Colonic mucosa (tissue), 4 donors: ENCODE data around the gene CACNG6. TPM values are rescaled to one million over a fixed set of nuclear protein-coding genes. Genes with fewer than 3 reads are reported as not detected.

Experiments
- DNase-seq: peaks from one replicate; pipeline ENCODE4 v3.0.0-alpha.2; 2020
- H3K27ac ChIP-seq: fragments of 200-600 bp; one replicate; pipeline ENCODE4 v1.8.0; 2021
- H3K27me3 ChIP-seq: fragments of 200-600 bp; one replicate; pipeline ENCODE4 v1.8.0; 2021
- H3K36me3 ChIP-seq: fragments of 200-600 bp; one replicate; pipeline ENCODE4 v1.8.0; 2021
- H3K4me1 ChIP-seq: fragments of 200-600 bp; one replicate; pipeline ENCODE4 v1.8.0; 2021; ENCODE audit warnings: mild to moderate bottlenecking
- H3K4me3 ChIP-seq: fragments of 200-600 bp; one replicate; pipeline ENCODE4 v1.8.0; 2021
- H3K9ac ChIP-seq, 2 donors: one replicate each; pipeline ENCODE4 v1.7.0; 2013; ENCODE audit warnings: control low read depth in 2 of 2, low read depth in 2 of 2, low read length in 2 of 2
- H3K9me3 ChIP-seq: fragments of 200-600 bp; one replicate; pipeline ENCODE4 v1.8.0; 2021
- intact Hi-C: fragments of 100-400 bp; cut with DNase I; formaldehyde crosslinking; loops from one replicate; pipeline ENCODE4 v1.14.1; 2022
- total RNA-seq, 2 donors: library from RNA; stranded (reverse); fragmentation: NEBNext Ultra II Directional in 1 of 2; extraction: Animal tissue kit (Norgen Biotek cat#: 25700) in 1 of 2; gene quantifications; one replicate each; pipeline ENCODE4 v1.2.1, GENCODE V29; 2021
- TF ChIP-seq, protein P1 (sequence below): fragments of 200-600 bp; IDR thresholded peaks from one replicate; pipeline ENCODE4 v1.8.0; 2022; ENCODE audit warnings: antibody characterized with exemption, mild to moderate bottlenecking
- donor health status: healthy.
- donor health status: DM: no; HTN: no; CAD: no.
- donor health status: DM: no; HTN: no; CAD: no.

CACNG6 gene
- total RNA-seq, 2 donors from 2014 or later: not detected

DNA sequence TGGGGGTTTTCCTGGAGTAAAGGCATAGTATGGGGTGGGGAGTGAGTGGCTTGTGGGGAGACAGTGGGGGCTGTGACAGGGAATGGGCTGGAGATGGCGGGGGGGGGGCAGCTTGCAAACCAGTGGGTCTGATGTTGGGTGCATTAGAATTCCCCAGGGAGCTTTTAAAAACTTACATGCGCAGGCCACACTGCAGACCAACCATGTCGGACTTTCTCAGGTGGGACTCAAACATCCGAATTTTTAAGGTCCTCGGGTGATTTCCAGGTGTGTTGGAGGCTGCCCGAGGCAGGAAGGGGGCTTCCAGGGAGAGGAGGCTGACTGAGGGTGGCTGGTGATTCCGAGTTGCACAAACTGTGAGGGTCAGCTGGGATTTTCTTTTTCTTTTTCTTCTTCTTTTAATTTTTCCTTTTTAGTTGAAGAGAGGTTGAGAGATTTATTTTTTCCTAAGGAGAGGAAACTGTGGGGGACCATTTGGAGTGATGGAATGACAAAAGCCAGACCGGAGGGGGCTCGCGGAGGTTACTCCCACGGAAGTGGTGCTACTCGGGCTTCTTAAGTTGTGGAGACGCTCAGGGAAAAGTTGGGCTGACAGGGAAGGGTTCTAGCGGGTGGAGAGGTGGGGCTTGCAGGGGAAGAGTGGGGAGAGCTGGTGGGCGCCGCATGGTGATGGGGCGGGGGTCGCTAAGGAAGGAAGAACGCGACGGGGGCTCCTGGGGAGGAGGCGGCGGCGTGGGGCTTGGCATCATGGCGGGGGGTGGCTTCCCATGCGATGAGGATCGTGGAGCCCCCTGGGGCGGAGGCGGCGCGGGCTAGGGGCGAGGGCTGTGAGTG is 29.7 kb upstream of the CACNG6 start:
- peaks cover 29% of the 10 kb centered on the region for H3K27me3 ChIP-seq
- H3K9me3 ChIP-seq: no peaks in the 10 kb centered on the region
- no peak for DNase-seq
- no peaks in the 10 kb centered on the region for H3K36me3 ChIP-seq
- no peak overlapping the region for H3K4me3 ChIP-seq
- TF ChIP-seq, protein P1, sequence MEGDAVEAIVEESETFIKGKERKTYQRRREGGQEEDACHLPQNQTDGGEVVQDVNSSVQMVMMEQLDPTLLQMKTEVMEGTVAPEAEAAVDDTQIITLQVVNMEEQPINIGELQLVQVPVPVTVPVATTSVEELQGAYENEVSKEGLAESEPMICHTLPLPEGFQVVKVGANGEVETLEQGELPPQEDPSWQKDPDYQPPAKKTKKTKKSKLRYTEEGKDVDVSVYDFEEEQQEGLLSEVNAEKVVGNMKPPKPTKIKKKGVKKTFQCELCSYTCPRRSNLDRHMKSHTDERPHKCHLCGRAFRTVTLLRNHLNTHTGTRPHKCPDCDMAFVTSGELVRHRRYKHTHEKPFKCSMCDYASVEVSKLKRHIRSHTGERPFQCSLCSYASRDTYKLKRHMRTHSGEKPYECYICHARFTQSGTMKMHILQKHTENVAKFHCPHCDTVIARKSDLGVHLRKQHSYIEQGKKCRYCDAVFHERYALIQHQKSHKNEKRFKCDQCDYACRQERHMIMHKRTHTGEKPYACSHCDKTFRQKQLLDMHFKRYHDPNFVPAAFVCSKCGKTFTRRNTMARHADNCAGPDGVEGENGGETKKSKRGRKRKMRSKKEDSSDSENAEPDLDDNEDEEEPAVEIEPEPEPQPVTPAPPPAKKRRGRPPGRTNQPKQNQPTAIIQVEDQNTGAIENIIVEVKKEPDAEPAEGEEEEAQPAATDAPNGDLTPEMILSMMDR: no peak
- no peaks in the 10 kb centered on the region for H3K4me1 ChIP-seq
- no peak overlapping the region for H3K9ac ChIP-seq
- no peak overlapping the region for H3K27ac ChIP-seq
- intact Hi-C loops: no loop called here

DNA sequence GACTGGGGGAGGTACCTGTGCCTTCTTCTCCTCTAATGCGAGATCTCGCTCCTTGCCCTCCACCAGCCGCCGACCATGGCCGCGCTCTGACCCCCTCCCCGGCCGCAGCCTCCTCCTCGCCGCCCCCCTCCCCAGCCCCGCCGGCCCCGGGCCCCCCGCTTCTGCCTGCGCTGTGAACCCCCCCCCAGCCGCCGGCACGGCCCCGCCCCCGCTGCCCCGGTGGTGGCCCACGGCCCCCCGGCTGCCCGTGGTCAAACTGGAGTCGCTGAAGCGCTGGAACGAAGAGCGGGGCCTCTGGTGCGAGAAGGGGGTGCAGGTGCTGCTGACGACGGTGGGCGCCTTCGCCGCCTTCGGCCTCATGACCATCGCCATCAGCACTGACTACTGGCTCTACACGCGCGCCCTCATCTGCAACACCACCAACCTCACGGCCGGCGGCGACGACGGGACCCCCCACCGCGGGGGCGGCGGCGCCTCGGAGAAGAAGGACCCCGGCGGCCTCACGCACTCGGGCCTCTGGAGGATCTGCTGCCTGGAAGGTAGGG is 28.5 kb upstream of the CACNG6 start, which contains the start of gene CACNG8:
Gene CACNG8, plus strand, starts transcription at position 51 of the 545 bp plus-strand sequence.
- DNase-seq: no peak
- intact Hi-C loops: no loop called here
- peaks cover 23% of the 10 kb centered on the region for H3K27me3 ChIP-seq

DNA sequence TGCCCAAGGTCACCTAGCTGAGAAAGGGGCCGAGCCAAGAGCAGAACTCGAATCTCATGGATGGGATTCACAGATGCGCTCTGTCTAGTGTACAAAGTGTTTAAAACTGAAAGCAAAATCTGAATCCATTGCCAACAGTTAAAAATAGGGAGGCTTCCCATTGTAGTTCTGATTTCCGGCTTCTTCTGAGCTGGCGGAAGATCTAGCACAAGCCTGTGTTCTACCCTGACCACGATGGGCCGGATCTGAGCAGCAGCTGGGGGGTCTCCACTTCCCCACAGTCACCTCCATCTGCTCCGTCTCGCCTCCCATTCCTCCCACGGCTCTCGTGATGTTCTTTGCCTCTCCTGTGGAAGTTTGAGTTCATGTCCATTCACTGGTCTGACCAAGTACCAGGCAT is 26.3 kb upstream of the CACNG6 start:
- TF ChIP-seq, protein P1: no peak
- Histone ChIP-seq H3K27ac (no peak overlapping the region), H3K9me3 (no peaks in the 10 kb centered on the region), H3K9ac (no peak overlapping the region), H3K36me3 (no peaks in the 10 kb centered on the region), H3K27me3 (peaks cover 21% of the 10 kb centered on the region), H3K4me3 (no peak overlapping the region), H3K4me1 (no peaks in the 10 kb centered on the region)
- no peak for DNase-seq
- intact Hi-C loops: no loop called here

More for the DNA sequence above, 28.5 kb upstream of the CACNG6 start, which contains the start of gene CACNG8:
- Histone ChIP-seq H3K4me3 (no peak within 1 kb of the TSS), H3K36me3 (no peaks in the 10 kb centered on the region), H3K27ac (no peak within 1 kb of the TSS), H3K4me1 (no peaks in the 10 kb centered on the region), H3K9ac (no peak within 1 kb of the TSS), H3K9me3 (no peaks in the 10 kb centered on the region)
- TF ChIP-seq, protein P1: no peak

DNA sequence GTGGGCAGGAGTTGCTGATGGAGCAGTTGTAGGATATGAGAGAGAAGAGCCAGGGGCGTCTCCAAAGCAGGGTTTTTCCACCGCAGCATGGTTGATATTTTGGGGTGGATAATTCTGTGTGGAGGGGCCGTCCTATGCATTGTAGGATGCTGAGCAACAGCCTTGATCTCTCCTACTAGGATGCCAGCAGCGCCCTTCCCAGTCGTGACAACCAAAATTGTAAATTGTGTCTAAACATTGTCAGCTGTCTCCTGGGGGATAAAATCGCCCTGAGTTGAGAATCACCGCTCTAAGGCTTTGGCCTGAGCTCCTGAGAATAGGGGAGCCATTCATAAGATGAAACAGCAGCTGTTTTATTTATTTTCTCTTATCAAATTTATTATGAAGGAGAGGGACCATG is 24.5 kb upstream of the CACNG6 start:
- no peaks in the 10 kb centered on the region for H3K36me3 ChIP-seq
- TF ChIP-seq, protein P1: no peak
- no peak for DNase-seq
- H3K27ac ChIP-seq: no peak overlapping the region
- H3K9me3 ChIP-seq: no peaks in the 10 kb centered on the region
- H3K4me1 ChIP-seq: no peaks in the 10 kb centered on the region
- H3K4me3 ChIP-seq: no peak overlapping the region
- no peak overlapping the region for H3K9ac ChIP-seq
- H3K27me3 ChIP-seq: peaks cover 8% of the 10 kb centered on the region
- intact Hi-C loops: no loop called here

DNA sequence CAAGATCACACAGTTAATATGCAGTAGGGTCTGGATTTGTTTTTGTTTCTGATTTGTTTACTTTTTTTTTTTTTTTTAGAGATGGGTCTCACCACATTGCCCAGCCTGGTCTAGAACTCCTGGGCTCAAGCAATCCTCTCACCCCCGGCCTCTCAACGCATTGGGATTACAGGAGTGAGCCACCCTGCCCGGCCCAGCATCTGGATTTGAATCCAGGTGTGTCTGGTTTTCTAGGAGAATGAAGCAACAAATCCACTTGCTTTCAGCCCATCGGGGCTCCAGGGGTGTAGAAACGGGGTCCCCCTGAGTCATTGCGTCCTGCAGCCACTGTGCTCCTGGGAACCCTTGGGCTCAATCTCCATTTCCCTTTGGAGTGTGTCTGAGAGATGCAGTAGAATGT is 22.1 kb upstream of the CACNG6 start:
- H3K27me3 ChIP-seq: no peaks in the 10 kb centered on the region
- TF ChIP-seq, protein P1: no peak
- no peaks in the 10 kb centered on the region for H3K36me3 ChIP-seq
- no peak for DNase-seq
- no peaks in the 10 kb centered on the region for H3K9me3 ChIP-seq
- no peak overlapping the region for H3K27ac ChIP-seq
- no peak overlapping the region for H3K4me3 ChIP-seq
- intact Hi-C loops: no loop called here
- no peak overlapping the region for H3K9ac ChIP-seq
- no peaks in the 10 kb centered on the region for H3K4me1 ChIP-seq
